Neural crest cell (in vitro differentiated cells): ENCODE data around the gene FIBCD1. TPM values are rescaled to one million over a fixed set of nuclear protein-coding genes. Genes with fewer than 3 reads are reported as not detected.

Experiments
- DNase-seq: peaks from one replicate; pipeline ENCODE4 v3.0.0; 2021; ENCODE audit warnings: low read depth, mixed read lengths, low spot score
- H3K27ac Mint-ChIP-seq: one replicate; pipeline ENCODE4 v1.8.0; 2021; ENCODE audit warnings: mild to moderate bottlenecking, mixed read lengths; ENCODE audit not compliant: unreplicated experiment
- H3K27me3 Mint-ChIP-seq: 2 replicates; pipeline ENCODE4 v1.8.0; 2021; ENCODE audit warnings: low read depth, mild to moderate bottlenecking, mixed read lengths
- H3K36me3 Mint-ChIP-seq: 2 replicates; pipeline ENCODE4 v1.8.0; 2021; ENCODE audit warnings: low read depth, mild to moderate bottlenecking, mixed read lengths
- H3K4me1 Mint-ChIP-seq: 2 replicates; pipeline ENCODE4 v1.8.0; 2021; ENCODE audit warnings: mixed read lengths
- H3K4me3 Mint-ChIP-seq: one replicate; pipeline ENCODE4 v1.8.0; 2021; ENCODE audit warnings: mild to moderate bottlenecking, mixed read lengths
- H3K9me3 Mint-ChIP-seq: 2 replicates; pipeline ENCODE4 v1.8.0; 2021; ENCODE audit warnings: mixed read lengths
- total RNA-seq: library from RNA; stranded (reverse); gene quantifications from 2 replicates; pipeline ENCODE4 v1.2.1, GENCODE V29; 2021
- TF ChIP-seq, protein P1 (sequence below): fragments of 200-600 bp; sonication (generic); conservative IDR thresholded peaks from 2 replicates; pipeline ENCODE4 v1.5.0; 2021; ENCODE audit warnings: antibody characterized with exemption, mild to moderate bottlenecking

The FIBCD1 gene
- total RNA-seq, 1 donor from 2014 or later: 0.23 TPM

DNA sequence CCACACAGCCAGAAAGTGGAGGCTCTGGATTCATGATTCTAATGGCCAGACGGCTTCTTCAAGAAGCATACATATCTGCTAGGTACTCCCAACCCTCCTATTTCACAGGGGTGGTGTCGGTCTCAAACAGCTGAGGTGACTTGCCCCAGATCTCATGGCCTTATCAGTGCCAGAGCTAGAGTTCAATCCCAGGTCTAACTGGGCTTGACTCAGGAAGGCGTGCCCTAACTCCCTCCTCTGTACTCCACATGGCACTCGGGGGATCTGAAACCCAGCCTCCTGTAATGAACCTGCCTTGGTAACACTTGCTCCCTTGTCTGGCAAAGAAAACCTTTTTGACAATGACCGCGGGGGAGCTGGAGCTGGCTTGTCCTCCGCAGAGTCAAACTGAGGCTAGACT is 44.5 kb downstream of the FIBCD1 start:
- H3K9me3 Mint-ChIP-seq: no peaks in the 10 kb centered on the region
- TF ChIP-seq, protein P1, sequence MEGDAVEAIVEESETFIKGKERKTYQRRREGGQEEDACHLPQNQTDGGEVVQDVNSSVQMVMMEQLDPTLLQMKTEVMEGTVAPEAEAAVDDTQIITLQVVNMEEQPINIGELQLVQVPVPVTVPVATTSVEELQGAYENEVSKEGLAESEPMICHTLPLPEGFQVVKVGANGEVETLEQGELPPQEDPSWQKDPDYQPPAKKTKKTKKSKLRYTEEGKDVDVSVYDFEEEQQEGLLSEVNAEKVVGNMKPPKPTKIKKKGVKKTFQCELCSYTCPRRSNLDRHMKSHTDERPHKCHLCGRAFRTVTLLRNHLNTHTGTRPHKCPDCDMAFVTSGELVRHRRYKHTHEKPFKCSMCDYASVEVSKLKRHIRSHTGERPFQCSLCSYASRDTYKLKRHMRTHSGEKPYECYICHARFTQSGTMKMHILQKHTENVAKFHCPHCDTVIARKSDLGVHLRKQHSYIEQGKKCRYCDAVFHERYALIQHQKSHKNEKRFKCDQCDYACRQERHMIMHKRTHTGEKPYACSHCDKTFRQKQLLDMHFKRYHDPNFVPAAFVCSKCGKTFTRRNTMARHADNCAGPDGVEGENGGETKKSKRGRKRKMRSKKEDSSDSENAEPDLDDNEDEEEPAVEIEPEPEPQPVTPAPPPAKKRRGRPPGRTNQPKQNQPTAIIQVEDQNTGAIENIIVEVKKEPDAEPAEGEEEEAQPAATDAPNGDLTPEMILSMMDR: no peak
- no peaks in the 10 kb centered on the region for H3K36me3 Mint-ChIP-seq
- peaks cover 32% of the 10 kb centered on the region for H3K4me1 Mint-ChIP-seq
- H3K27ac Mint-ChIP-seq: no peak overlapping the region
- no peak for DNase-seq
- peak overlapping the region; percentile 31 for H3K4me3 Mint-ChIP-seq
- no peaks in the 10 kb centered on the region for H3K27me3 Mint-ChIP-seq

- DNase-seq: no peak
- no peak overlapping the region for H3K27ac Mint-ChIP-seq
- H3K9me3 Mint-ChIP-seq: no peaks in the 10 kb centered on the region
- H3K36me3 Mint-ChIP-seq: no peaks in the 10 kb centered on the region
- H3K4me1 Mint-ChIP-seq: peaks cover 32% of the 10 kb centered on the region
- H3K27me3 Mint-ChIP-seq: no peaks in the 10 kb centered on the region
- H3K4me3 Mint-ChIP-seq: peak overlapping the region; percentile 65
- TF ChIP-seq, protein P1: no peak
Observed at GRCh38 chr9:130893341-130894101, 45.5 kb downstream of the FIBCD1 start.

DNA sequence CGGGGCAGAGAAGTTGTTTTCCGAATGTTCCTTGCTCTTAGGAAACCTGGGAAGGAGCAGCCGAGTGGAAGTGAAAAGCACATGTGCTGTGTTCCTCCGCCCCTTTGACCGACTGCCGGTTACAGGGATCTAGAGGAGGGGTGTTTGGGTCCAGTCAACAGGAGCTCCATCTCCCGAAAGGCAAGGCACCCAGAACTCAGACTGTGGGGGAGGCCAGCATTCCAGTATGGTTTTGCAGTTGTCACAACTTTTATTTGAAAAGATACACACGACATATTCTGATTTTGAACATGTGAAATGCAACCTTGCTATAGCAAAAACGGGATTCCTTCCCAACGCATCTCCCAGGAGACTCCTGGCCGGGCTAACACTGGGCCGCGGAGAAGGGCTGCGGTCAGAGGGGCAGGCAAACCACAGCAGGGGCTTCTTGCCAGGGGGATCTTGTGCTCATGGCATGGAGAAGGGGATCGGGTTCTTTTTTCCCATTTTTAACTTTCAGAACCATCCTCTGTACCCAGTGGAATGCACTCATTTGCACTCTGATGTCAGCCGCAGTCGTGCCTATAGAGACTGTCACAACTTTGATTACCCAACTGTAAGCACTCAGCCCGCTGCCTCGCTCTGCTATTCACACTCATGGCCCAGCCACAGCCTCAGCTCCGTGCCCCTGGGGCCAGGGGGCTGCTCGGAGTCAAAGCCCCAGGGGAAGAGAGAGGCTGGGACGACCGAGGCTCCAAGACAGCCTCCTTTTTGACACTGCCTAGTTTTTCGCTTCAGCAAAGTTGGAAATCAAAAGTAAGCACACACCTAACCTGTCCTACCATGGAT is 46.4 kb downstream of the FIBCD1 start:
- DNase-seq: no peak
- Mint-ChIP-seq H3K4me1 (peaks cover 32% of the 10 kb centered on the region), H3K9me3 (no peaks in the 10 kb centered on the region), H3K36me3 (no peaks in the 10 kb centered on the region), H3K27ac (no peak overlapping the region), H3K4me3 (peak overlapping the region; percentile 61), H3K27me3 (no peaks in the 10 kb centered on the region)
- TF ChIP-seq, protein P1: no peak

- peak; percentile 35 for DNase-seq
- Mint-ChIP-seq H3K9me3 (no peaks in the 10 kb centered on the region), H3K4me3 (peak overlapping the region; percentile 61), H3K27me3 (no peaks in the 10 kb centered on the region), H3K27ac (no peak overlapping the region), H3K36me3 (no peaks in the 10 kb centered on the region), H3K4me1 (peaks cover 32% of the 10 kb centered on the region)
- TF ChIP-seq, protein P1: no peak
Observed at GRCh38 chr9:130891688-130892476, 47.2 kb downstream of the FIBCD1 start.
